HEK293T (cell line): Measurements from ENCODE around the gene ME3.
A peak's percentile ranks its signal among the peaks of the same experiment; 100 is the strongest.

Source experiments
- CTCF ChIA-PET: fragments of 350-600 bp; formaldehyde crosslinking; extraction: SDS; loops from one replicate; lab custom pipeline; 2021; ENCODE audit warnings: antibody characterized with exemption, inconsistent platforms; lab: Yijun Ruan, JAX
- POLR2A ChIA-PET: fragments of 350-600 bp; formaldehyde crosslinking; extraction: SDS; loops from one replicate; lab custom pipeline; 2020; ENCODE audit warnings: antibody characterized with exemption, inconsistent platforms; lab: Yijun Ruan, JAX
- DNase-seq: peaks from one replicate; pipeline ENCODE4 v3.0.0; 2012; ENCODE audit warnings: mixed read lengths; ENCODE audit errors: extremely low spot score
- ARNT ChIP-seq: fragments of 450-650 bp; IDR thresholded peaks from 2 replicates; pipeline ENCODE4 v1.6.1; 2017; ENCODE audit warnings: mild to moderate bottlenecking
- BHLHE40 ChIP-seq: fragments of 450-650 bp; IDR thresholded peaks from 2 replicates; pipeline ENCODE4 v1.6.1; 2016; ENCODE audit warnings: mild to moderate bottlenecking, moderate library complexity, borderline replicate concordance
- CTBP1 ChIP-seq: fragments of 450-650 bp; IDR thresholded peaks from 2 replicates; pipeline ENCODE4 v1.6.1; 2016; ENCODE audit warnings: borderline replicate concordance
- ELF4 ChIP-seq: fragments of 450-650 bp; IDR thresholded peaks from 2 replicates; pipeline ENCODE4 v1.6.1; 2017; ENCODE audit warnings: antibody characterized with exemption
- FOXA1 ChIP-seq: fragments of 450-650 bp; IDR thresholded peaks from 2 replicates; pipeline ENCODE4 v1.6.1; 2016; ENCODE audit warnings: mild to moderate bottlenecking
- FOXK2 ChIP-seq: fragments of 450-650 bp; IDR thresholded peaks from 2 replicates; pipeline ENCODE4 v1.6.1; 2016; ENCODE audit warnings: mild to moderate bottlenecking
- FOXM1 ChIP-seq: fragments of 450-650 bp; IDR thresholded peaks from 2 replicates; pipeline ENCODE4 v1.6.1; 2017; ENCODE audit warnings: mild to moderate bottlenecking, borderline replicate concordance
- HDGF ChIP-seq: fragments of 450-650 bp; IDR thresholded peaks from 2 replicates; pipeline ENCODE4 v1.6.1; 2017; ENCODE audit warnings: antibody characterized with exemption, borderline replicate concordance
- L3MBTL2 ChIP-seq: fragments of 450-650 bp; conservative IDR thresholded peaks from 2 replicates; pipeline ENCODE4 v1.6.1; 2016; ENCODE audit warnings: mild to moderate bottlenecking
- LEF1 ChIP-seq: fragments of 450-650 bp; IDR thresholded peaks from 2 replicates; pipeline ENCODE4 v1.6.1; 2017; ENCODE audit warnings: mild to moderate bottlenecking, borderline replicate concordance
- NFRKB ChIP-seq: fragments of 450-650 bp; IDR thresholded peaks from 2 replicates; pipeline ENCODE4 v1.6.1; 2016; ENCODE audit warnings: mild to moderate bottlenecking, moderate library complexity
- PKNOX1 ChIP-seq: fragments of 450-650 bp; IDR thresholded peaks from 2 replicates; pipeline ENCODE4 v1.6.1; 2016
- SP1 ChIP-seq: fragments of 450-650 bp; IDR thresholded peaks from 2 replicates; pipeline ENCODE4 v1.6.1; 2017
- SUZ12 ChIP-seq: fragments of 450-650 bp; IDR thresholded peaks from 2 replicates; pipeline ENCODE4 v1.6.1; 2016; ENCODE audit warnings: mild to moderate bottlenecking
- TARDBP ChIP-seq: fragments of 450-650 bp; IDR thresholded peaks from 2 replicates; pipeline ENCODE4 v1.6.1; 2016
- ZNF384 ChIP-seq: fragments of 450-650 bp; IDR thresholded peaks from 2 replicates; pipeline ENCODE4 v1.6.1; 2016

Gene ME3

GRCh38 chr11:86459002-86459385 lies 213.4 kb downstream of the ME3 start:
- no peak for DNase-seq
- TF ChIP-seq SUZ12: no peak
- no peak for TF ChIP-seq FOXK2
- TF ChIP-seq CTBP1: no peak
- TF ChIP-seq FOXM1: no peak
- no peak for TF ChIP-seq ZNF384
- TF ChIP-seq LEF1: no peak
- TF ChIP-seq NFRKB: no peak
- no peak for TF ChIP-seq L3MBTL2
- no peak for TF ChIP-seq FOXA1
- no peak for TF ChIP-seq ELF4
- TF ChIP-seq BHLHE40: no peak
- TF ChIP-seq PKNOX1: no peak
- no peak for TF ChIP-seq HDGF
- TF ChIP-seq ARNT: no peak
- no peak for TF ChIP-seq TARDBP
- no peak for TF ChIP-seq SP1
- ChIA-PET POLR2A (no interaction called here), CTCF (no interaction called here)

DNA sequence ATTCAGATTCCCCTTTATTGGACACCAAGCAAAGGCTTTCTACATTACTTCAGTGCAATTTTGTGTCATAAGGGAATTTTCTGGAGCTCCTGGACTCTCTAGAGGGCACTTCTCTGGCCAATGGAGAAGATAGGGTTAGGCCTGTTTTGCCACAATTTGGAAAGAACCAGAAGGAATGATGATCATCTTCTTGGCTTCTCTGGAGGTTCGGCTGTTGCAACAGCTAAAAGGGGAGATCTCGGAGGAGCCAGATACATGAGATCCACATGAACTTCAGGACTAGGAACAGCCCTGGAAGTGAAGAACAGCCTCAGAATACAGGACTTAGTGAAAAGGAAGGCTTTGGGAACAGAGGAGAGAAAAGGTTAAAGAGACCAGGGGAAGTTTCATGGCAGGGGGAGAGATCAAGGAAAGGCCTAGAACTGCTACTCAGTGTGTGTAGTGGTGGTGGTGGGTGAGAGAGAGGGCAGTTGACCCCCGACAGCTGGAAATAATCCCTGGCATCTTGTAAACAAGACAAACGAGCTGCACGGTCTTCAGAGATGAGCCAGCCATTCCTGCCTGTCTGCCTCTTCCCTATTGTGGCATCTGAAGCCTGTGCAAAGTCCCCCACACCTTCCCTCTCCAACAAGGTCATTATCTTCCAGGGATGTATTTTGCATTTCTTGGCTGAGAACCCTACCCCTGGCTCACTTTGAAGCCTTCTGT lies 214.0 kb downstream of the ME3 start:
- CTCF ChIA-PET: interaction anchor here (0.6 to 1.1 kb wide), 3 partner anchors 150 to 359 kb away, joined by 3 read pairs; no protein-coding TSS in a partner anchor
- POLR2A ChIA-PET: no interaction called here
- no peak for TF ChIP-seq L3MBTL2
- TF ChIP-seq FOXA1: no peak
- no peak for TF ChIP-seq SP1
- no peak for TF ChIP-seq ARNT
- TF ChIP-seq PKNOX1: no peak
- no peak for TF ChIP-seq CTBP1
- no peak for TF ChIP-seq TARDBP
- no peak for DNase-seq

GRCh38 chr11:86456075-86456939 lies 216.1 kb downstream of the ME3 start:
- ChIA-PET POLR2A (no interaction called here), CTCF (interaction anchor here (0.5 to 1.5 kb wide), 8 partner anchors 29 to 337 kb away, joined by 3 to 5 read pairs (median 4); no protein-coding TSS in a partner anchor)
- TF ChIP-seq LEF1 (no peak), PKNOX1 (peak; percentile 25; the same call in 1 of the 2 replicates)
- peak; percentile 81 for DNase-seq

GRCh38 chr11:86453290-86454030 lies 219.0 kb downstream of the ME3 start:
- ChIA-PET POLR2A (no interaction called here), CTCF (interaction anchor here (0.9 to 1.0 kb wide), 2 partner anchors 11 to 118 kb away, joined by 4 to 8 read pairs; no protein-coding TSS in a partner anchor)
- TF ChIP-seq SP1 (no peak), CTBP1 (no peak), LEF1 (no peak), BHLHE40 (no peak), FOXA1 (no peak), PKNOX1 (no peak), FOXM1 (no peak), ELF4 (no peak), FOXK2 (no peak), ZNF384 (no peak), TARDBP (no peak), SUZ12 (no peak), ARNT (no peak), NFRKB (no peak), HDGF (no peak), L3MBTL2 (no peak)
- no peak for DNase-seq

DNA sequence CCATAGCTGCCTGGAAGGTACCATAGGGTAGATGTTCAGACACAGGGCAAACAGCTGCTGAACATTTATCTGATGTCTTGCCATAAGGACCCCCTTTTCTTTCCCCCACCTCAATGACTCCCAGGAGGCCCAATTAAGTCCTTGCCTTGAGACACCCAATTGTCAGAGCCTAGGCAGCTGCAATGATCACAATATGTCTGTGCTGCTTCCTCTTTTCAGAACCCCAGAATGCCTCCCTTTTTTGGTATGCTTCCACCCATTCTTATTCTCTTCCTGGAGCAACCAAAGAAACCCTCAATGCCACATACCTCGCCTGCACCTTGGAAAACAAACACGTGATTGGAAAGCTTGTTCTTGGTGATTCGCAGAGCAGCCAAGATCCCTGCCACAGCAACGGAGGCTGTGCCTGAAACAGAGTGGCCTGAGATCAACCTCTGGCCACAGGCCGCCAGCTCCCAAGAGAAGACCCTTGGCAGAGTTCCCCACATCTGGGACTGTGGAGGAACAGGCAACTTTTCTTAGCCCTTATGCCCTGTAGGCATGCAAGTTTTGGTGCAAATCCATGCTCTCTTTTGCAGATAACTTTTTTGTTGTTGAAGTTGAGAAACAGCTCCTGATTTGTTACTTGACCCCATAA lies 222.3 kb downstream of the ME3 start:
- CTCF ChIA-PET: interaction anchor here (1.3 kb wide), 1 partner anchor 14 kb away, joined by 3 read pairs; no protein-coding TSS in a partner anchor
- no peak for TF ChIP-seq LEF1
- TF ChIP-seq ZNF384: no peak
- no peak for TF ChIP-seq CTBP1
- TF ChIP-seq FOXM1: no peak
- no peak for TF ChIP-seq PKNOX1
- TF ChIP-seq NFRKB: no peak
- no peak for TF ChIP-seq ELF4
- TF ChIP-seq L3MBTL2: no peak
- TF ChIP-seq ARNT: no peak
- no peak for TF ChIP-seq SUZ12
- TF ChIP-seq FOXK2: no peak
- TF ChIP-seq BHLHE40: no peak
- TF ChIP-seq FOXA1: no peak
- TF ChIP-seq TARDBP: no peak
- TF ChIP-seq HDGF: no peak
- no peak for DNase-seq
- POLR2A ChIA-PET: no interaction called here
